ENCODE measurements around the gene COQ8A.
"Not testable (repeated sequence)": the region's sequence is repeated elsewhere in the genome, so short reads cannot be mapped to it uniquely, and the experiment has no call there.

The COQ8A gene

DNA sequence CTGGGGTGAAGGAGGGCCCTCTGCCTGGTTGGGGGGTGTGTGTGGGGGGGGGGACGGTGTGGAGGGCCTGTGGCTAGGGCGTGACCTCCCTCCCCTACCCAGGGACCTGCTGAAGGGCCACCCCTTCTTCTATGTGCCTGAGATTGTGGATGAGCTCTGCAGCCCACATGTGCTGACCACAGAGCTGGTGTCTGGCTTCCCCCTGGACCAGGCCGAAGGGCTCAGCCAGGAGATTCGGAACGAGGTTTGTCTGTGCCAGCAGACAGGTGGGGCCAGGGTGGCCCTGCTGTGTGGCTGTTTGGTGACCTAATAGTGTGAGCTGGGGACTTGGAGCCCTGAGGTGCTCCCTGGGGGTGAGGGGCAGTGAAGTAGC is 43.9 kb downstream of the COQ8A start:
- no peak for DNase-seq

DNA sequence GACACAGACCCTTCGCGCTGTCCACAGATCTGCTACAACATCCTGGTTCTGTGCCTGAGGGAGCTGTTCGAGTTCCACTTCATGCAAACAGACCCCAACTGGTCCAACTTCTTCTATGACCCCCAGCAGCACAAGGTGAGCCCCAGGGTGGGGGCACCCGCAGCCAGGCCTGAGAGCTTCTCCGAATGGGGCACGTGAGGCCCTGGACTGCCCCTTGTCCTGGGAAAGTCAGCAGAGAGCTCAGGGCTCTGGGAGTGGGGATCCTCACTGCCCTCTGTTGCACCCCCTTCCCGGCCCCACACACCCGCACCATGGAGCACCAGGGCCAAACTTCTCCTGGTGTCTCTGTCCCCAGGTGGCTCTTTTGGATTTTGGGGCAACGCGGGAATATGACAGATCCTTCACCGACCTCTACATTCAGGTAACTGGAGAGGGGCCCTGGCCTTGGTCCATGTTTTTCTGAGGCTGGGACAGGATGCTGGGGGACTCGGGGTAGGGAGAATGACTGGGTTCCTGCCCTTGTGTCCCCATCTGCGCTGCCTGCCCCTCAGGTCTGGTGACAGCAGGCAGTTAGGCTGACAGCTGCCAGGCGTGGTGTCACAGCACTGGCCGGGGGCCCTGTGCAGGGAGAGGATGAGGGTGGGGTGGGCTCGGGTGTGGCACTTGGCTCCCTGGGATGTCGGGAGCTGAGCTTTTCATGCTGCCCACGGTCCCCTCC is 44.6 kb downstream of the COQ8A start:
- no peak for DNase-seq

DNA sequence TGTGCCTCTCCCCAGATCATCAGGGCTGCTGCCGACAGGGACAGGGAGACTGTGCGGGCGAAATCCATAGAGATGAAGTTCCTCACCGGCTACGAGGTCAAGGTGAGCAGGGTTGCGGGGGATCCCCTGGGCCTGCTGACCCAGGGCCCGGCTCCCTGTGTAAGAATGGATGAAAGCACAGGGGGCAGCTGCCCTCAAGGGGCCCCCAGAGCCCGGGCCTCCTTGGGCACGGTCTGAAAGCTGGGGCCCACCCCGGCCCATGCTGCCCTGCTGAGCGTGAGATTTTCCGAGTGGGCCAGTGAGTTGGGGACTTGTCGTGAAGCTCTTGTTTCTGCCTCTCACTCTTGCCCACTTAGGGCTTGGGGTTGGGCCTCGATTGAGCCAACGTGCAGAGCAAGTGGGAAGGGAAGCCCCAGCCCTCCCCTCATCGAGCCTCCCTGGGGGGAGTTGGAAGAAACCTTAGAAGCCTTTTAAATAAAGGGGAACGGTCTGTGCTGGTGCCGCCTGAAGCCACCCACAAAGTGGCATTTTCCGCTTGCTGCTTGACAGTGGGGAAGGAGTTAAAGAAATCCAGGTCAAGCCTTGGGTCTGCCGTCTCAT is 45.2 kb downstream of the COQ8A start:
- DNase-seq = no peak

DNA sequence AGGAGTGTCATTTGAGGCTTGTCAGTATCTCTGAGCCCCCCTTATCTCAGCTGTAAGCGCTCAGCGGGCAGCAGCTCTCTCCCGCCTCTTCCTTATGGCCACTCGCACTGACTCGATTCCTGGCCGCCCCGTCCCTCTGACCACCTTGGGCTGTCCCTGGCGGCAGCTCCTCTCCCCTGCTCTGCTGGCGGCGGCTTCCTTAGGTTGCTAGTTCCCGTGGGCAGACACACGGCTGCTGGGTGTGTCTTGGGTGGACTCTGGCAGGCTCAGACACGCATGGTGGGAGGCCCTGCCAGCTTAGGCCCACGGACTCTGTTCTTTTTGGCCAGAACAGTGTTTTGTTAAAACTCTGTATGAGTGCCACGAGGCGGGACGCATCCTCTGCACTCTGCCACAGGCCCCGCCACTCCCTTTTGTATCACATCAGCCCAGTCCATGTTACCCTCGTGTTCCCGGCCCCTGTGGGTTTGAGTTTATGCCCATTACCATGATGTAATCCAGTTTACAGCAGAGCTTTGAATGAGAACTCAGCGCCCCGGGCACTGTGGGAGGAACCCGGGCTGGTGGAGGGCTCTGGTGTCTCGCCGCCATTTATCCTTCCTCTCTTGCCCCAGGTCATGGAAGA is 45.9 kb downstream of the COQ8A start:
- peak in 1 of 51 donors; percentile 43 for DNase-seq

DNA sequence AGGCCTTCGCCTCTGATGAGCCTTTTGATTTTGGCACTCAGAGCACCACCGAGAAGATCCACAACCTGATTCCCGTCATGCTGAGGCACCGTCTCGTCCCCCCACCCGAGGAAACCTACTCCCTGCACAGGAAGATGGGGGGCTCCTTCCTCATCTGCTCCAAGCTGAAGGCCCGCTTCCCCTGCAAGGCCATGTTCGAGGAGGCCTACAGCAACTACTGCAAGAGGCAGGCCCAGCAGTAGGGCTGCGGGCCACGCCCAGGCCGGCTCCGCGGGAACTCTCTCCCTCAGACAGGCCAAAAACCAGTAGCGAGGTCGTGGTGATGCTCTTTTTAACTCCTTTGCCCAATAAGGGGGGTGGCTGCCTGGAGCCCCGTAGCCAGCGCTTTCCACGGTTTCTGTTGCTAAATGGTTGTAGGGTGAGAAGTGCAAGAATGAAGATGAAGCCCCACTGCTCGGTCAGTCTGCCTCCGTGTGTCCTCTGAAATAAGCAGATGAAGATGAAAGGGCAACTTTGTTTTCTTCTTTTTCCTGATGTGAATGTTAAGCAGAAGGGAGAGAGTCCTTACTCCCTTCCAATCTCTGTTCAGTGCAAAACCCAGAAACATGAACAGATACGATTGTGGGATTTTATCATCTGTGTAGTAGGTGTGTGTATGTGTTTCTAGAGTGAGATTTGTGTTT is 46.5 kb downstream of the COQ8A start:
- DNase-seq = peak in 2 of 51 donors; percentile 38 to 43

DNA sequence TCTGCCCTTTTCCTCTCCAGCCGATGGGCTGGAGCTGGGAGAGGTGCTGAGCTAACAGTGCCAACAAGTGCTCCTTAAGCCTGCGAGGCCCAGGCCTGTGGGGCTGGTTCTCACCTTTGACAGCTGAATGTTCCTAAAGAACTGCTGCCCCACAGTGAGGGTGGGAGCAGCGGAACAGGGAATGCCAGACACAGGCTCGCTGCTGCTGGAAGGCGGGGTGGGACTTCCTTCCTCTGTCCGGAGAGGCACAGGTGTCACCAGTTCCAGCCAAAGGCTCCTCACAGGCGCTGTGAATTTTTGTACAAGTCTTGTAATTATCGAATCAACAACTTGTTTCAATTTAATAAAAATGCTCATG is 47.1 kb downstream of the COQ8A start:
- no peak for DNase-seq

DNA sequence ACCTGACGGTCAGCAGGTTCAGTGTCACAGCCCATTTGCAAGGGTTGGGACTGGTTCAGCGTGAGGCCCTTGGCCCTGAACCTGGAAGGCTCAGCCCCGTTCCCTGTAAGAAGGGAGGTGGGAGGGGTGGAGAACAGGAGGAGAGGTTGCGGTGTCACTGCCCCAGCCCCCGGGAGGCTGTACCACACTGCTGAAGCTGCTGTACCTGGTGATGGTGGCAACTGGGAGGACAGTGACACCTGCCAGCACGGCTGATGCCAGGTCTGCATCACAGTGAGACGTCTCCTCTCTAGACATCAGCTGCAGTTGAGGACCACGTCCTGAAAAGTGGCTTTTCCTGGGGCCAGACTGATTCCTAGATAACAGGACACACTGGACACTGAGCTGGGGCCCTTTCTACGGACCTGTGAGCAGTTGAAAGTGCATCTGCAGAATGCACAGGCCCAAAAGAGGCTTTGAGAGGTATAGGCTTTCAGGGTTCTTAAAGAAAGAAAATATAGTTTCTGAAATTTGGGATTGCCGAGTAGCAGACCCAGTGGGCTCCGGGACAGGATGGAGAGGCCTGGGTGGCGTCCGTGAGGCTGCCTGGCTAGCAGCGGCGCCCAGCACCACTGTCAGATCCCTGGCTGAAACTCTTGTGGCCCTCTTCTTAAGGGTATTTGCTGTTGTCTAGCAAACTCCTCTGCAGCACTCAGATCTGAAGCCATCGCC is 47.7 kb downstream of the COQ8A start:
- no peak for DNase-seq

DNA sequence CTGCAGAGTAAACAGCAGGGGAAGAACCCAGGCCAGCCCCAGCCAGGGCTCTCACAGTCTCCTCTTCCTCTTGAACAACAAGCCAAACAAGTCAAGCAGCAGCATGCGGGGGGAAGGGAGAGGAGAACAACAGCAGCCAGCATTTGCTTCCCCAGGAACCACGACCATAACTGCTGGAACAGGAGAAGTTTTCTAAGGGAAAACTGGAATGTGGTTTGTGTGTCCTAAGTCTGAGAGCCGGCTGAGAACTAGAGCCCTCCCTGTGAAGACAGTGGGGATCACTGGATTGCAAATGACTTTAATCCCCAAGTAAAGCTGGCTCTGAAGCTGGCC is 48.2 kb downstream of the COQ8A start:
- peak in 13 of 51 donors; percentile 28 to 61 (median 51) for DNase-seq

DNA sequence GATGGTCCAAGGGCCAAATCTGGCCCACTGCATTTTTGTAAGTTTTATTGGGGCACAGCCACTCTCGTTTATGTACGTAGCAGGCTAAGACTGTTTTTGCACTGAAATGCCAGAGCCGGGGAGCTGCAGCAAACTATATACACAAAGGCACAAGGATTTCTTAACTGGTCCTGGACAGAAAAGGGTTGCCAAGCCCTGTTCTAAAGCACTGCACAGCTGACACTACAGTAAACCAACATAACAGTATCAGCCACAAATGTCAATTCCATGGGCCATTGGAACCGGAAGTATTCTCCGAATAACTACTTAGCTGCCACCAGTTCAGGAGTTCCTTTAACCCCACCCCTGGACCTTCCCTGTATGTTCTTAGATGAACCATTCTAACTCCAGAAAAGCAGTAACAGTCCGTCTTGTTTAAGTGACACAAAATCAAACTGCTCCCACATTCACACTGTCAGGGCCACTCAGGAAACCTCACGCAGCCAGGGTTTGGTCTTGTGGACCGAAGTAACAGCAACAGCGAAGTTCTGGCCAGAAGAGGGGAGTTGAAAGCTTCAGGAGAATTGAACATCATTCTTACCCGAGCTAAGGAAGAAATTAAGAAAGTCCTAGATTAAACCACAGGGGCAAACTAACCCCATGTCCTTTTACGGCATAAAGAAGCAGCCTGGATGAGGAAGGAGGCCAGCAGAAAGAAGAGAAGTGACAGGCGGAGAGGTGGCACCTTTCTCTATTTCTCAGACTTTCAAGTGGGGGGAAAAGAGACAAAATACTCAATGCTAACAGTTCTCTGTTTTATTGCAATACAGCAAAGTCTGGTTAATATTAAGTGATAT is 49.2 kb downstream of the COQ8A start:
- no peak for DNase-seq

DNA sequence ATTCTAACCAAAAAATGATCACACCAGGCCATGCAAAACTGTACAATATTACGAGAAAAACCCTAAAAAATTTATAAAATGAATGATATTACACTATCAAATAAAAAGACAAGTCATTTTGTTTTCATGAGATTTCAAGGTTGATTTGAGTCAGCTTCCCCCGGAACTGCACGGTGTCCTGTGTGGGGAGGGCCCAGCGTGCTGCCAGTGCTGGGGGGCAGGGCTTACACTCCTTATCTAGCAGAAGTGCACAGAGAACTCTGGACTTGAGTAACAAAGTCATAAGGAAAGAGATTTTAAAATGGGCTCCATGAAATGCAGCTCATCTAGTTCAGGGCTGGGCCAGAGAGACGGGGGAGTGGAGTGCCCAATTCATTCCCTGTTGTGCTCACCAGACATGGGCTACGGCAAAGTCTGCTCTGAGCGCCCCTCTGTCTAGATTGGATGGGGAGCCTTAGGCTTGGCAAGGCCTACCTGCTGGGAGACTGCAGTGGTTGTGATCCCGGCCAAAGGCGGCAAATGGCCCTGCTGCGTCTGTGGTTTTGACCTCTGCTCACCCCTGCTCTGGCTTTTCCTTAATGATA is 50.1 kb downstream of the COQ8A start:
- no peak for DNase-seq

DNA sequence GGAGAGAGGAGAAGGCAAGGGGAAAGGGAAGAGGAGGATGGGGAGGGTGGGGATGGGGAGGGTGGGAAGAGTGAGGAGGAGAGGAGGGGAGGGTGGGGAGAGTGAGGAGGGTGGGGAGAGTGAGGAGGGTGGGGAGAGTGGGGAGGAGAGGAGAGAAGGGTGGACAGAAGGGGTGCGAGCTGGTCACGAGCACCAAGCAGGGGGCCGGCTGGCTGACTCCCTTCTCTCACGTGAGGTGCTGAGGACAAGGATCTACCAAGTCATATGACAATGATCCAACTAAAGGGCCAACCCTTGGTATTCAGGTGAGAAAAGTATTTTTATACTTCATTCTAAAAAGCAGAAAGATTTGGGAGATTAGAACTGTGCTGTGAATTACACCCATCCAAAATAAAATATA is 51.8 kb downstream of the COQ8A start:
- no peak for DNase-seq

DNA sequence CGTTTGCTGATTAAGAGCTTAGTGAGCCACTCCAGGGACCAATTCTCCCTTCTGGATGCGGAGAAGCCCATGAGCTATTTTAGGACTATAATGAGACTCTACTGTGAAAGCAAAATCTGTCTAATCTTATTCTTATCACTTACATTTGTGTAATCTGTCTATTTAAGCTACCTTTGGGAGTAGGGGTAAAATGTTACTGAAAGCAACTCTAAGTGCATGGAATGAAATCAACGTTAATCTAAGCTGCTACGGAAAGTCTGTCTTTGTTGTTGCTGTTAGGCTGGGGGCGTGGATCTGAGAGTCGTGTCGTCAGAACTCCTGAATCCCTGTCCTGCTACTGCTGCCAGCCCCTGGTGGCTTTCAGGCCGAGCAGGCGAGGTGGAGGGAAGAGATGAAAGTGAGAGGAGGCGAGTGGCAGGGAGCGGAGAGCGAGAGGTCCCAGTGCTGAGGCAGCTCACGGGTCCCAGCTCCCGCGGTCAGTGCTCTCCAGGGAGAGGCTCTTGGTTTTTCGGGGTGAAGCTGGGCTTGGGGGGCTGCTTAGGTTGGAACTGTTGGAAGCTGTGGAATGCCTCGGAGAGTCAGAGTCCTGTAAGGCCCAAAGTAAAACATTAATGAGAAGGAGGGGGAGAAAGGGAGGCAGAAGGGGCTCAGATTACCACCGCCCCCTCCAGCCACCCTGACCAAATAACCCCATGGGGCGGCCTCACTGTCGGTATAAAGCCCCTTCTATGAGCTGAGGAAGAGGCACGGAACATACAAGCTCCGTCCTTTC is 53.9 kb downstream of the COQ8A start:
- DNase-seq = no peak

DNA sequence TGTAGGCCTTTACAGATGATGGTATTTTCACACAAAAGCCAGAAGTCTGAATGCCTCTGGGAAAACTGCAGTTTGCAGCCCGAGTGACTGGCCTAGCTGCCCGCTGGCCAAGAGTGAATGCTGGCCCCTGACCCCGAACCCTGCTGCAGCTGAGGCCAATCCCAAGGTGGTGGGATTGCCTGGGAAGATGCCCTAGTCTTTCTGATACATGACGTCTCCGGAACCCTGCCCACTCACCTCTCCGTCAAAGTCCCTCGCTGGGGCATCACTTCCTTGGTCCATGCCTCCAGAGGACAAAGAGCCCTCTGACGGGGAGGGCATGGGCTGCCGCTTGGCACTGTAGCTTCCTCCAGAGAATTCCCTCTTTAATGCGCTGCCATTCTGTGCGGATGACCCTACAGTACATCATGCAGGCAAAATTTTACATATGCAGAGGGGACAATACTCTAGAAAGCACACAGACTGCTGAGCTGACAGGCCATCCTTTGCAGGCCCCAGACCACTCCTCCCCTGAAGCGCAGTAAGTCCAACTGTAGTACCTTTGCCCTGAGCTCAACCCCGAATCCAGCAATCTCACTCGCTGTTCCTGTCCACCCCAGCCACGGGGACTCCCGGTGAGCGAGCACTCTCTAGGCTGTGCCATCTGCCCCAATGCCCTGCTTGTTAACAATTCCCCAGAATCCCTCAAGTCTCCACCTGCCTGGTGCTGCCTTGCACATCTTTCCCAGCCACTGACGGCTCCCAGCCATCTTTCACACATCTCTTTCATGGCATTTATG is 54.7 kb downstream of the COQ8A start:
- DNase-seq = peak in 7 of 51 donors; percentile 33 to 53 (median 43)

DNA sequence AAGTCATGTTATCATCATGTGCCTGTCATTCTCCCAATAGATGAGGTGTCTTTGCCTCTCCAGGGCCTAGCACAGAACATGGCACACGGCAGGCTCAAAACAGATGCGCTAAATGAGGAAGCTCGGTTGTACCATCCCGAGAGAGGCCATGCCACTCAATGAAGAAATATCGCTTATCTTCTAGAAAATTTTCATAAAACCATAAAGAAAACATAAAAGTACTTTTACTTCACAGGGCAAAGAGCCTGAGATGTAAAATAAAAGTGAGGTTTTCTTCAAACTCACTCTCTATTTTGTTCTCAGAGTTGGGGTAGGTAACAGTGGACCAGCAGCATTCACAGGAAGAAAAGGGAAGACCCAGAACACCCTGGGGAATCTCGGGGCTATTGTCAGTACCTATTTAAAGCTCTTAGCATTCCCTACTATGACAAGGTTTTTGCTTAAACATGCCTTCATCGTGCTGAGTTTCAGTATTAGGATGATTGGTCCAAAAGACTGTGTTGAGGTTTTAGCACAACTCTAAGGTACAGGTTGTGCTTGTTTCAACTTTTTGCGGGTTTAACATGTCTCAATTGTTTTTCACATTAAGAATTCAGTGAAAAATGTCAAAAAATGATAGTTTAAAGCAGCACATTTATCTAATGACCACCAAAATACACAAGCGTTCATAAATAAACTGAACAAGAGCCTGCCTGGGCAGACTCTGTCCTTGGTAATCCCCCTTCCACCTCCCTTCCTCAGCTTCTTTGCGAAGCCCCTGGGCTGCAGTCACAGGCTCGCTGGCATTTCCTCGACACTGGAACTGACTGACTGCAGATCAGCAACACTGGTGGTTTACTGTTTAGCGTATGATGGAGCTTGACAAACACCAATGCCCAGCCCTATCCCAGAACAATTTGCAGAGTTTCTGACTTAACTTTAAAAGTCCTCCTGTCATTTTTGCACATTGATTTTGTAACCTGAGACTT is 55.6 kb downstream of the COQ8A start:
- no peak for DNase-seq

DNA sequence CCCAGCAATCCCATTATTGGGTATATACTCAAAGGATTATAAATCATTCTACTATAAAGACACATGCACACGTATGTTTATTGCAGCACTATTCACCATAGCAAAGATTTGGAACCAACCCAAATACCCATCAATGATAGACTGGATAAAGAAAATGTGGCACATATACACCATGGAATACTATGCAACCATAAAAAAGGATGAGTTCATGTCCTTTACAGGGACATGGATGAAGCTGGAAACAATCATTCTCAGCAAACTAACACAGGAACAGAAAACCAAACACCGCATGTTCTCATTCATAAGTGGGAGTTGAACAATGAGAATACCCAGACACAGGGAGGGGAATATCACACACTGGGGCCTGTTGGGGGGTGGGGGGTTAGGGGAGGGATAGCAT is 59.5 kb downstream of the COQ8A start:
- not testable (repeated sequence) for DNase-seq

DNA sequence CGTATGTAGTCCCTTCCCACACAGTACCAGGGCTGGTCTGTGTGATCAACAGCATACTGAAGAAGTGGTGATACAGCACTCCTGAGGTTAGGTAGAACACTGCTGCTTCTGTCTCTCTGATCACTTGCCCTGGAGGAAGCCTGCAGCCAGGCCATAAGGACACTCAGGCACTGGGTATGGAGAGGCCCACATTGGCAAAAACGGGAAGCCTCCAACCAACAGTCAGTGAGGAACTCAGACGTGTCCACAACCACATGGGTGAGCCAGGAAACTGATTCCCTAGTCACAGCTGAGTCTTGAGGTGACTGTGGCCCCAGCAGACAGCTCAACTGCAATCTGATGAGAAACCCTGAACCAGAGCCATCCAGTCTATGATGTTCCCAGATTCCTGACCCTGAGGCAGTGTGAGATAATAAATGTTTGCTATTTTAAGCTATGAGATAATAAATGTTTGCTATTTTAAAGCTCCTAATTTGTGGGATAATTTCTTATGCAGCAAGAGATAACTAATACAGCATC is 62.5 kb downstream of the COQ8A start:
- DNase-seq = no peak

DNA sequence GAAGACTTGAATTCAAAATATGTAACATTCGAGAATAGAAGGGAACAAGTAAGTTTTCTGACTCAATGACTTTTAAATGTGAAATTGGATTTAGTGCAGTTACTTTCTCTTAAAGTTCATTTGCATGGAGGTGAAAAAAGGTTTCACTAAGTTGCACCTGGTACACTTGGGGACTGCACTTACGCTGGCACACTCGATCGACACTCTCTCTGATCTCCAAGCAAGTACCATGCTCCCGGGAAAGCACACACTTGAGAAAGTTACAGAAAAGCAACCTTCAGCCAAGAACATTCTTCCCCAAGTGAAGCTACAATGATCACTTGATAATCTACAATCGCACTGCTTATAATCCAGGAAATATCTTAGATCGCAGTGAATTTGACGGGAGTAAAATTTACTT is 63.1 kb downstream of the COQ8A start:
- no peak for DNase-seq

DNA sequence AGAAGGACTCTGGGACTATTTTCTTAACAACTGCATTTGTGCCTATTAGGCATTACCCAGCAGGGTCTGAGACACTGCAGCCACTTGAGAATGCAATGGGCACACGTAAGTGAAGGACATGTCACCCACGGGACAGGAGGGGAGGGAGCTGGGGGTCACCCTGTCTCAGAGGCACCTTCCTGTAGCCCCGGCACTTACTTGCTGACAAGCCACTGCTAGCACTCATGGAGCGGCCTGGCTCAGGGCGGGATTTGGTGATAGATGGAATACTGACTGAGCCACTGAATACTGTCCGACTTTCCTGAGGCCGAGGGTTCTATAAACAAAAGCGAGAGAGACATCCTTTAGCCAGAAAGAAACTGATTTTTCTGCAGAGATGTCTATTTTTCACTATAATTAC is 64.7 kb downstream of the COQ8A start:
- DNase-seq = no peak

All from hypothalamus (tissue), 51 donors.